Mesodermal cell (in vitro differentiated cells): ENCODE measurements around the gene GNAI1.

Experiments
- H3K27ac ChIP-seq: 2 replicates; pipeline ENCODE4 v1.7.0; 2013; ENCODE audit warnings: mild to moderate bottlenecking, low read depth, low read length, moderate library complexity; ENCODE audit not compliant: severe bottlenecking
- H3K36me3 ChIP-seq: 2 replicates; pipeline ENCODE4 v1.7.1; 2013; ENCODE audit warnings: mild to moderate bottlenecking, low read length, moderate library complexity; ENCODE audit not compliant: control insufficient read depth, insufficient read depth
- H3K4me1 ChIP-seq: one replicate; pipeline ENCODE4 v1.7.1; 2013; ENCODE audit warnings: mild to moderate bottlenecking, low read length; ENCODE audit not compliant: insufficient read depth, control insufficient read depth, poor library complexity, severe bottlenecking
- H3K4me3 ChIP-seq: 2 replicates; pipeline ENCODE4 v1.7.0; 2013; ENCODE audit warnings: low read length, control low read depth, mild to moderate bottlenecking; ENCODE audit not compliant: insufficient read depth, poor library complexity, severe bottlenecking; ENCODE audit errors: extremely low read depth
- H3K9me3 ChIP-seq: 2 replicates; pipeline ENCODE4 v1.7.1; 2013; ENCODE audit warnings: mild to moderate bottlenecking, low read length, moderate library complexity; ENCODE audit not compliant: control insufficient read depth
- WGBS, 2 experiments: methylation state at CpG; one replicate each; pipeline ENCODE4 v1.1.5; 2013; ENCODE audit warnings: missing lambda C conversion rate in 2 of 2; ENCODE audit not compliant: insufficient coverage in 2 of 2; 5-methylcytosine and 5-hydroxymethylcytosine counted together

The GNAI1 gene

GRCh38 chr7:80235334-80235733 lies 100.7 kb downstream of the GNAI1 start:
- 95 to 100% methylated on average over 3 of the region's 4 CpGs for WGBS, 2 experiments
- peaks cover 2% of the 10 kb centered on the region for H3K4me1 ChIP-seq
- H3K9me3 ChIP-seq = no peaks in the 10 kb centered on the region
- H3K4me3 ChIP-seq = no peak overlapping the region
- no peaks in the 10 kb centered on the region for H3K36me3 ChIP-seq
- H3K27ac ChIP-seq = no peak overlapping the region

- Histone ChIP-seq H3K9me3 (no peaks in the 10 kb centered on the region), H3K27ac (no peak overlapping the region), H3K4me1 (peaks cover 12% of the 10 kb centered on the region), H3K36me3 (no peaks in the 10 kb centered on the region), H3K4me3 (no peak overlapping the region)
- WGBS, 2 experiments = 80% methylated on average over 1 of the region's 1 CpG; no CpG with 5 or more reads in 1 of the 2 experiments
Measured at GRCh38 chr7:80236681-80237080, 102.0 kb downstream of the GNAI1 start.

- no peaks in the 10 kb centered on the region for H3K9me3 ChIP-seq
- no peak overlapping the region for H3K4me3 ChIP-seq
- H3K36me3 ChIP-seq = no peaks in the 10 kb centered on the region
- peaks cover 10% of the 10 kb centered on the region for H3K4me1 ChIP-seq
- H3K27ac ChIP-seq = peak overlapping the region; percentile 38
- WGBS, 2 experiments = 100% methylated on average over 1 of the region's 4 CpGs; no CpG with 5 or more reads in 1 of the 2 experiments
Measured at GRCh38 chr7:80240265-80241025, 105.8 kb downstream of the GNAI1 start.

GRCh38 chr7:80241671-80242070 lies 107.0 kb downstream of the GNAI1 start:
- H3K36me3 ChIP-seq = no peaks in the 10 kb centered on the region
- peaks cover 10% of the 10 kb centered on the region for H3K4me1 ChIP-seq
- no peak overlapping the region for H3K27ac ChIP-seq
- H3K4me3 ChIP-seq = no peak overlapping the region
- no peaks in the 10 kb centered on the region for H3K9me3 ChIP-seq
- WGBS, 2 experiments = no CpG with 5 or more reads among the region's 1 CpG

DNA sequence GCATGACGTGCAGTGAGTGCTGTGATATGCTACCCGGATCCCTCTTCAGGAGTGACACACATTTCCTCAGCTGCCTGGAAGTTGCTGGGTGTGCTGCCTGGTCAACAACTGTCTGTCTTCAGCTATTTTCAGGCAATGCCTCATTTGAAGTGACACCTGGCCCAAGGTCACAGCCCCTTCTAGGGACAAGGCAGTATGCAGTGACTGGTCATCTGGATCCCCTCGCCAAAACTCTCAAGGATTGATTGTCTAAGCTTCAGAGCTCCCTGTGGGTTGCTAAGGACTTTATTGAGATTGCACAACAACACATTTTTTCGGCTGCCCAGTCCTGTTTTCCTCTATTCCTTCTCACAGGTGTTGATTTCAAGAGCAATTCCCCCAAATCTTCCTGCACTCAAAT lies 108.8 kb downstream of the GNAI1 start:
- H3K4me1 ChIP-seq = peaks cover 10% of the 10 kb centered on the region
- WGBS, 2 experiments = 86 to 88% methylated on average over 1 to 2 of the region's 4 CpGs
- H3K4me3 ChIP-seq = no peak overlapping the region
- H3K36me3 ChIP-seq = no peaks in the 10 kb centered on the region
- H3K27ac ChIP-seq = no peak overlapping the region
- H3K9me3 ChIP-seq = no peaks in the 10 kb centered on the region

DNA sequence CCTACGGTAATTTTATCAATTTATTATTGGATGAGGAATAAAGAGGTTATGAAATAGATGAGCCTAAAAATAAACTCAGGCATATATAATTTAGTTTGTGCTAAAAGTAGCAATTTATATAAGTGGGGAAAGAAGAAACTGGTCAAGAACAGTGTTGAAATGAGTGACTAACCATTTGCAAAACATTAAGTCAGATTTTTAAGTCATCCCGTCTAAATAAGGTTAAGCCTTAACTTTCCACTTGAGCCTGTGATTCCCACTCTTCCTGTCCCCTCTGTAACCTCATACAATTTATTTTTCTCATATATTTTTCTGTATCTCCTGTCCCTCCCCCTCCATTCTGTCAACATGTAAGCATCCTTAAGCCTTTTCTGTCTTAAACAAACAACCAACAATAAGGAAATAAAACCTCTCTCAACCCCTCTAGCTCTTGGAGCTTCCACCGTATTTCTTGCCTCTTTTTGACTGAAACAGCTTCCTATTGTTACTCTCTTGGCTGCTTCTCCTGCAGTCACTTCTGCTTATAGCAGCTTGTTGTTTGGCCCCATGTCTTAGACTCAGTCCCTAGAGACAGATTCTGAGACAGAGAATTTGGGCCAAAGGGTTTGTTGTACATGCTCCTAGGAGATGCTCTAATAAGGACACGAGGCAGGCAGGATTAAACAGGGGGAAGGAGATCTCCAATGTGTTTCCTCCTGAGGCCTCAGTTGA lies 109.7 kb downstream of the GNAI1 start:
- H3K4me1 ChIP-seq = peaks cover 10% of the 10 kb centered on the region
- no peak overlapping the region for H3K27ac ChIP-seq
- H3K4me3 ChIP-seq = no peak overlapping the region
- H3K9me3 ChIP-seq = no peaks in the 10 kb centered on the region
- WGBS, 2 experiments = 83 to 85% methylated on average over 2 of the region's 4 CpGs
- no peaks in the 10 kb centered on the region for H3K36me3 ChIP-seq

DNA sequence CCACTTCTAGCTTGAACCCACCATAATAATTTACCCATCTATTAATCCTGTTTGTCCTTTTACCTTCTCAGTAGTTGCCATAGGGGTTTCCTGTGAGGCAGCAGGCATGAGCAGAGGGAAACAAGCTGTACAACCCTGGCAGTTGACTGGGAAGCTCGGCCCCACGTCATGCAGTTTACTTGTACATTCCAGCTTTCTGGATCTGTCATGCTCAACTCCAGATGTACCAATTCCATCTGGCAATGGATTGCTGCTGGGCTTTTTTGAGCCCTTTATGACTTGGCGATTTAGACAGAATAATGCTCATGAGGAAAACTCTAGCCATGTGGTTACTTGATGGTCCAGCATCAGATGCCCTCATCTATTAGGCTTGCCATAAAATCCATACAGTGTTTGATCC lies 112.5 kb downstream of the GNAI1 start:
- no peak overlapping the region for H3K27ac ChIP-seq
- H3K4me3 ChIP-seq = no peak overlapping the region
- H3K9me3 ChIP-seq = no peaks in the 10 kb centered on the region
- H3K4me1 ChIP-seq = no peaks in the 10 kb centered on the region
- 95 to 97% methylated on average over 3 of the region's 3 CpGs for WGBS, 2 experiments
- no peaks in the 10 kb centered on the region for H3K36me3 ChIP-seq

GRCh38 chr7:80247891-80248290 lies 113.3 kb downstream of the GNAI1 start:
- Histone ChIP-seq H3K4me3 (no peak overlapping the region), H3K27ac (no peak overlapping the region), H3K9me3 (no peaks in the 10 kb centered on the region), H3K36me3 (no peaks in the 10 kb centered on the region), H3K4me1 (no peaks in the 10 kb centered on the region)
- 100% methylated on average over 1 to 2 of the region's 4 CpGs for WGBS, 2 experiments

DNA sequence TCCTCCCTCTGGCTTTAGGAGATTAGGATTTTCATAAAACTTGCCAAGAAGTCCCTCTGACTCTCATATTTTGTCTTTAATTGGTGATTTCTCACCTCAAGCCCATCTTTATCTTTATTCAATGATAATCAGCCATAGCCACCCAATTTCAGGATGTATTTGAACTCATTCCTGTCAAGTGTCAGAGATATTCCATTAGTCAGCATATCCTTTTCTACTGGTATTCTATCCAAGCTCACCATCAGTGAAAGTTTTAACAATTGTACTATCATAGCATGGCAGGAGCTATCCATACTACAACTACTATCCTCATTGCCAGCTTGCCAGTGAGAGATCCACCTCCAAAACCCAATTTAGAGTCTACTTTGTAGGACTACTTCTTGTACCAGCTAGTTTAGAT lies 114.6 kb downstream of the GNAI1 start:
- H3K27ac ChIP-seq = no peak overlapping the region
- no peaks in the 10 kb centered on the region for H3K4me1 ChIP-seq
- H3K9me3 ChIP-seq = no peaks in the 10 kb centered on the region
- no peak overlapping the region for H3K4me3 ChIP-seq
- no peaks in the 10 kb centered on the region for H3K36me3 ChIP-seq

GRCh38 chr7:80249619-80250295 lies 115.1 kb downstream of the GNAI1 start:
- Histone ChIP-seq H3K36me3 (no peaks in the 10 kb centered on the region), H3K4me3 (no peak overlapping the region), H3K9me3 (no peaks in the 10 kb centered on the region), H3K4me1 (no peaks in the 10 kb centered on the region), H3K27ac (no peak overlapping the region)
- WGBS, 2 experiments = 35 to 40% methylated on average over 2 of the region's 2 CpGs
